ENCODE data around the gene LDB3.

DNA sequence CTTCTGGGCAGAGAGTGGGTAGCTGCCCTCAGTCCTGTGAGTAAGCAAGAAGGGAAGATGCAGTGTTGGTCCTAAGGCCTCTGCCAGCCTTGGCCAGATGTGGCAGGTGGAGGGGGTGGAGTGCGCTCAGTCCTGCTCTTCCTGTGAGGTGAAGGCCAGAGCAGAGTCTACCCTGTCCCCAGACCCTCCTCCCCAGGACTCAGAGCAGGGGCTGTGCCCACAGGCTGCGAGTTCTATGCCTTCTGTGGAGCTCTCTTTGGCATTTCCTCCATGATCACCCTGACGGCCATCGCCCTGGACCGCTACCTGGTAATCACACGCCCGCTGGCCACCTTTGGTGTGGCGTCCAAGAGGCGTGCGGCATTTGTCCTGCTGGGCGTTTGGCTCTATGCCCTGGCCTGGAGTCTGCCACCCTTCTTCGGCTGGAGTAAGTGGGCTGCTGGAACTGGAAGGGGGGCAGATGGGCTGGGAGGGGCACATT lies 10.0 kb upstream of the LDB3 start:
- TF ChIP-seq EZH2phosphoT487 (IDR thresholded peaks at IDR 0.05; ENCODE audit: borderline replicate concordance) (no peak), EGR1 (IDR thresholded peaks at IDR 0.05; ENCODE audit: low read depth) (no peak), ELF1 (IDR thresholded peaks at IDR 0.05; ENCODE audit: borderline replicate concordance, low read depth) (no peak), EZH2 (IDR thresholded peaks at IDR 0.05) (no peak), POLR2A (IDR thresholded peaks at IDR 0.05; ENCODE audit: borderline replicate concordance, extremely low read depth, insufficient read depth, insufficient read length) (no peak), RAD21 (IDR thresholded peaks at IDR 0.05; ENCODE audit: low read depth) (no peak)
- TF ChIP-seq, protein P1, sequence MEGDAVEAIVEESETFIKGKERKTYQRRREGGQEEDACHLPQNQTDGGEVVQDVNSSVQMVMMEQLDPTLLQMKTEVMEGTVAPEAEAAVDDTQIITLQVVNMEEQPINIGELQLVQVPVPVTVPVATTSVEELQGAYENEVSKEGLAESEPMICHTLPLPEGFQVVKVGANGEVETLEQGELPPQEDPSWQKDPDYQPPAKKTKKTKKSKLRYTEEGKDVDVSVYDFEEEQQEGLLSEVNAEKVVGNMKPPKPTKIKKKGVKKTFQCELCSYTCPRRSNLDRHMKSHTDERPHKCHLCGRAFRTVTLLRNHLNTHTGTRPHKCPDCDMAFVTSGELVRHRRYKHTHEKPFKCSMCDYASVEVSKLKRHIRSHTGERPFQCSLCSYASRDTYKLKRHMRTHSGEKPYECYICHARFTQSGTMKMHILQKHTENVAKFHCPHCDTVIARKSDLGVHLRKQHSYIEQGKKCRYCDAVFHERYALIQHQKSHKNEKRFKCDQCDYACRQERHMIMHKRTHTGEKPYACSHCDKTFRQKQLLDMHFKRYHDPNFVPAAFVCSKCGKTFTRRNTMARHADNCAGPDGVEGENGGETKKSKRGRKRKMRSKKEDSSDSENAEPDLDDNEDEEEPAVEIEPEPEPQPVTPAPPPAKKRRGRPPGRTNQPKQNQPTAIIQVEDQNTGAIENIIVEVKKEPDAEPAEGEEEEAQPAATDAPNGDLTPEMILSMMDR (IDR thresholded peaks at IDR 0.05 in 2 of 3, conservative IDR thresholded peaks at IDR 0.05 in 1 of 3; ENCODE audit: borderline replicate concordance in 1 of 3, insufficient read depth in 1 of 3, low read depth in 2 of 3, low read length in 2 of 3): no peak
- TF ChIP-seq, protein P2, sequence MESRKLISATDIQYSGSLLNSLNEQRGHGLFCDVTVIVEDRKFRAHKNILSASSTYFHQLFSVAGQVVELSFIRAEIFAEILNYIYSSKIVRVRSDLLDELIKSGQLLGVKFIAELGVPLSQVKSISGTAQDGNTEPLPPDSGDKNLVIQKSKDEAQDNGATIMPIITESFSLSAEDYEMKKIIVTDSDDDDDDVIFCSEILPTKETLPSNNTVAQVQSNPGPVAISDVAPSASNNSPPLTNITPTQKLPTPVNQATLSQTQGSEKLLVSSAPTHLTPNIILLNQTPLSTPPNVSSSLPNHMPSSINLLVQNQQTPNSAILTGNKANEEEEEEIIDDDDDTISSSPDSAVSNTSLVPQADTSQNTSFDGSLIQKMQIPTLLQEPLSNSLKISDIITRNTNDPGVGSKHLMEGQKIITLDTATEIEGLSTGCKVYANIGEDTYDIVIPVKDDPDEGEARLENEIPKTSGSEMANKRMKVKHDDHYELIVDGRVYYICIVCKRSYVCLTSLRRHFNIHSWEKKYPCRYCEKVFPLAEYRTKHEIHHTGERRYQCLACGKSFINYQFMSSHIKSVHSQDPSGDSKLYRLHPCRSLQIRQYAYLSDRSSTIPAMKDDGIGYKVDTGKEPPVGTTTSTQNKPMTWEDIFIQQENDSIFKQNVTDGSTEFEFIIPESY (IDR thresholded peaks at IDR 0.05; ENCODE audit: extremely low read depth, insufficient replicate concordance, low read length): no peak
- TF ChIP-seq, protein P3, sequence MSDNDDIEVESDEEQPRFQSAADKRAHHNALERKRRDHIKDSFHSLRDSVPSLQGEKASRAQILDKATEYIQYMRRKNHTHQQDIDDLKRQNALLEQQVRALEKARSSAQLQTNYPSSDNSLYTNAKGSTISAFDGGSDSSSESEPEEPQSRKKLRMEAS (IDR thresholded peaks at IDR 0.05): no peak
- TF ChIP-seq, protein P4, sequence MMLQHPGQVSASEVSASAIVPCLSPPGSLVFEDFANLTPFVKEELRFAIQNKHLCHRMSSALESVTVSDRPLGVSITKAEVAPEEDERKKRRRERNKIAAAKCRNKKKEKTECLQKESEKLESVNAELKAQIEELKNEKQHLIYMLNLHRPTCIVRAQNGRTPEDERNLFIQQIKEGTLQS (IDR thresholded peaks at IDR 0.05): no peak

Data from HCT116 (cell line).